Kidney (tissue), 14 donors: ENCODE results near the gene FAM181B. TPM values are rescaled to one million over a fixed set of nuclear protein-coding genes. Genes with fewer than 3 reads are reported as not detected.

Experiments
- DNase-seq, 5 donors: peaks; one replicate each; pipeline ENCODE4 v3.0.0-alpha.2; 2013 to 2020
- FAIRE-seq: peaks from 2 replicates; lab custom pipeline; 2012; peaks lifted over from hg19 to GRCh38; lab: Jason Lieb, UNC
- H3K27ac ChIP-seq, 2 donors: one replicate each; pipeline ENCODE4 v1.7.0; 2013; ENCODE audit warnings: low read depth in 2 of 2, low read length in 2 of 2, inconsistent platforms in 1 of 2
- H3K27me3 ChIP-seq: one replicate; pipeline ENCODE4 v1.7.1; 2013; ENCODE audit warnings: low read length, inconsistent platforms; ENCODE audit not compliant: control insufficient read depth, insufficient read depth
- H3K36me3 ChIP-seq, 3 donors: one replicate each; pipeline versions ENCODE4 v1.7.0 to v1.7.1; 2013; ENCODE audit warnings: low read length in 3 of 3, control low read depth in 1 of 3, inconsistent platforms in 1 of 3; ENCODE audit not compliant: insufficient read depth in 3 of 3, control insufficient read depth in 2 of 3
- H3K4me1 ChIP-seq, 3 donors: one replicate each; pipeline versions ENCODE4 v1.7.0 to v1.7.1; 2013; ENCODE audit warnings: low read length in 3 of 3, inconsistent platforms in 1 of 3, low read depth in 1 of 3; ENCODE audit not compliant: control insufficient read depth in 2 of 3, insufficient read depth in 2 of 3
- H3K4me3 ChIP-seq, 3 donors: one replicate each; pipeline versions ENCODE4 v1.7.0 to v1.8.1; 2013; ENCODE audit warnings: low read length in 3 of 3, control low read depth in 1 of 3, inconsistent platforms in 1 of 3
- H3K9ac ChIP-seq, 3 donors: one replicate each; pipeline versions ENCODE4 v1.7.0 to v1.7.1; 2013; ENCODE audit warnings: low read length in 3 of 3, control low read depth in 1 of 3, inconsistent platforms in 1 of 3
- H3K9me3 ChIP-seq, 3 donors: one replicate each; pipeline versions ENCODE4 v1.7.0 to v1.7.1; 2013; ENCODE audit warnings: low read length in 3 of 3, control low read depth in 1 of 3, inconsistent platforms in 1 of 3; ENCODE audit not compliant: control insufficient read depth in 2 of 3, insufficient read depth in 1 of 3
- CTCF ChIP-seq: IDR thresholded peaks from 3 replicates; pipeline ENCODE4 v1.5.1; 2012; ENCODE audit warnings: mild to moderate bottlenecking, moderate library complexity, borderline replicate concordance; ENCODE audit not compliant: insufficient read depth; ENCODE audit errors: extremely low read depth
- intact Hi-C: fragments of 100-400 bp; cut with DNase I; formaldehyde crosslinking; loops from one replicate; pipeline ENCODE4 v1.11.1; 2022
- polyA plus RNA-seq: library from polyadenylated mRNA; stranded (reverse); fragments of 350-450 nt; fragmentation: Illumina TruSeq; extraction: RNeasy Lipid Tissue Mini Kit (QIAGEN cat#74804); gene quantifications from one replicate; pipeline ENCODE4 v1.2.3, GENCODE V29; 2014; ENCODE audit warnings: low read depth, low replicate concordance; ENCODE audit not compliant: insufficient read depth
- total RNA-seq: library from RNA; stranded (reverse); fragmentation: NEBNext Ultra II Directional; extraction: Animal tissue kit (Norgen Biotek cat#: 25700); gene quantifications from one replicate; pipeline ENCODE4 v1.2.1, GENCODE V29; 2021
- donor health status: control.
- donor health status: control.
- donor health status: control.
- donor health status: control.
- donor health status: control.
- donor health status: DM: yes; HTN: yes; CAD: no.
- donor health status: Normal renal cell carcinoma (clear cell type).

FAM181B gene
- total and polyA plus RNA-seq, 2 donors from 2014 or later, result 0.97 to 1.3 TPM

- Histone ChIP-seq H3K36me3 (no peaks in the 10 kb centered on the region), H3K4me3 (no peak overlapping the region), H3K4me1 (peaks cover 0 to 5% (median 0%) of the 10 kb centered on the region in 3 donors), H3K9me3 (no peaks in the 10 kb centered on the region), H3K27me3 (no peaks in the 10 kb centered on the region), H3K9ac (no peak overlapping the region), H3K27ac (no peak overlapping the region)
- DNase-seq (no peak), FAIRE-seq (no peak)
- intact Hi-C loops, result no loop called here
- no peak for TF ChIP-seq CTCF
Measured at GRCh38 chr11:82759649-82760048, 26.0 kb upstream of the FAM181B start.

GRCh38 chr11:82757660-82758357 is 24.1 kb upstream of the FAM181B start:
- no peak for TF ChIP-seq CTCF
- Histone ChIP-seq H3K4me3 (no peak overlapping the region), H3K27me3 (no peaks in the 10 kb centered on the region), H3K4me1 (peaks cover 0 to 5% (median 0%) of the 10 kb centered on the region in 3 donors), H3K36me3 (no peaks in the 10 kb centered on the region), H3K9me3 (no peaks in the 10 kb centered on the region), H3K9ac (no peak overlapping the region), H3K27ac (no peak overlapping the region)
- DNase-seq, result no peak
- intact Hi-C loops, result no loop called here
- no peak for FAIRE-seq

- TF ChIP-seq CTCF, result no peak
- DNase-seq (no peak), FAIRE-seq (no peak)
- no peak overlapping the region for H3K4me3 ChIP-seq
- intact Hi-C loops, result no loop called here
- H3K4me1 ChIP-seq, result peaks cover 0 to 5% (median 0%) of the 10 kb centered on the region in 3 donors
- H3K9ac ChIP-seq, result no peak overlapping the region
- H3K36me3 ChIP-seq, result no peaks in the 10 kb centered on the region
- no peaks in the 10 kb centered on the region for H3K27me3 ChIP-seq
- no peak overlapping the region for H3K27ac ChIP-seq
- no peaks in the 10 kb centered on the region for H3K9me3 ChIP-seq
Measured at GRCh38 chr11:82756765-82757639, 23.3 kb upstream of the FAM181B start.
